Sigmoid colon (tissue), 7 donors: ENCODE results near the gene GTSE1. TPM values are rescaled to one million over a fixed set of nuclear protein-coding genes. Genes with fewer than 3 reads are reported as not detected.

Source experiments
- DNase-seq: peaks from one replicate; pipeline ENCODE4 v3.0.0-alpha.2; 2019
- H3K27ac ChIP-seq, 4 donors: fragments of 200-600 bp; sonication (generic); one replicate each; pipeline ENCODE4 v1.5.1; 2016 to 2019; ENCODE audit warnings: mild to moderate bottlenecking in 1 of 4
- H3K27me3 ChIP-seq, 3 donors: fragments of 200-600 bp; sonication (generic); one replicate each; pipeline ENCODE4 v1.5.1; 2019; ENCODE audit warnings: mild to moderate bottlenecking in 1 of 3
- H3K36me3 ChIP-seq, 4 donors: fragments of 200-600 bp; sonication (generic); one replicate each; pipeline ENCODE4 v1.5.1; 2016 to 2019
- H3K4me1 ChIP-seq, 4 donors: fragments of 200-600 bp; sonication (generic); one replicate each; pipeline ENCODE4 v1.5.1; 2017 to 2019
- H3K4me3 ChIP-seq, 4 donors: fragments of 200-600 bp; sonication (generic); one replicate each; pipeline ENCODE4 v1.5.1; 2017 to 2019; ENCODE audit warnings: mild to moderate bottlenecking in 2 of 4, moderate library complexity in 1 of 4
- H3K9me3 ChIP-seq, 4 donors: fragments of 200-600 bp in 3 of 4; sonication (generic) in 3 of 4; one replicate each; pipeline versions ENCODE4 v1.5.1 to v1.6.1; 2013 to 2019
- EP300 ChIP-seq, 4 donors: sonication (generic); formaldehyde crosslinking; IDR thresholded peaks; one replicate each; pipeline ENCODE4 v1.6.1; 2017; ENCODE audit warnings: antibody characterized with exemption in 4 of 4
- POLR2A ChIP-seq, 2 donors: fragments of 450-650 bp; IDR thresholded peaks; one replicate each; pipeline ENCODE4 v1.6.1; 2016; ENCODE audit warnings: antibody characterized with exemption in 2 of 2, mild to moderate bottlenecking in 2 of 2, moderate library complexity in 2 of 2
- POLR2AphosphoS5 ChIP-seq, 4 donors: sonication (generic); formaldehyde crosslinking; IDR thresholded peaks; one replicate each; pipeline ENCODE4 v1.6.1; 2017; ENCODE audit warnings: antibody characterized with exemption in 4 of 4
- WGBS, 2 donors: extraction: QIAGEN DNeasy Blood & Tissue Kit; methylation state at CpG; one replicate each; pipeline ENCODE4 v1.1.7; 2013; 5-methylcytosine and 5-hydroxymethylcytosine counted together
- intact Hi-C: fragments of 100-400 bp; cut with DNase I; formaldehyde crosslinking; loops from one replicate; pipeline ENCODE4 v1.15.1; 2023
- polyA plus RNA-seq, 3 donors: library from polyadenylated mRNA; stranded (reverse); fragments of 200-250 nt; gene quantifications; one replicate each; pipeline ENCODE4 v1.2.3, GENCODE V29; 2013
- total RNA-seq, 4 donors: library from RNA; depleted of rRNA; stranded (reverse); fragments of >200 nt; gene quantifications; one replicate each; pipeline ENCODE4 v1.1.0, GENCODE V29; 2016
- TF ChIP-seq, protein P1 (sequence below), 4 experiments: fragments of 450-650 bp in 3 of 4; fragments of 200-600 bp in 1 of 4; IDR thresholded peaks; one replicate each; pipeline ENCODE4 v1.5.1; 2016 to 2019; ENCODE audit warnings: antibody characterized with exemption in 4 of 4, mild to moderate bottlenecking in 3 of 4, moderate library complexity in 2 of 4
- donor health status: healthy with polysubstance abuse.
- donor health status: Bipolar disorder and iron deficiency.
- donor health status: healthy.

GTSE1 gene
- total and polyA plus RNA-seq, 7 donors = 0.27 to 14.3 (median 0.99) TPM; not detected in 1

GRCh38 chr22:46366801-46367706 is 70.4 kb downstream of the GTSE1 start:
- Histone ChIP-seq H3K36me3 (no peaks in the 10 kb centered on the region), H3K4me1 (no peaks in the 10 kb centered on the region), H3K27me3 (peaks cover 4 to 36% (median 12%) of the 10 kb centered on the region in 3 donors), H3K4me3 (no peak overlapping the region), H3K27ac (no peak overlapping the region), H3K9me3 (no peaks in the 10 kb centered on the region)
- TF ChIP-seq, protein P1, sequence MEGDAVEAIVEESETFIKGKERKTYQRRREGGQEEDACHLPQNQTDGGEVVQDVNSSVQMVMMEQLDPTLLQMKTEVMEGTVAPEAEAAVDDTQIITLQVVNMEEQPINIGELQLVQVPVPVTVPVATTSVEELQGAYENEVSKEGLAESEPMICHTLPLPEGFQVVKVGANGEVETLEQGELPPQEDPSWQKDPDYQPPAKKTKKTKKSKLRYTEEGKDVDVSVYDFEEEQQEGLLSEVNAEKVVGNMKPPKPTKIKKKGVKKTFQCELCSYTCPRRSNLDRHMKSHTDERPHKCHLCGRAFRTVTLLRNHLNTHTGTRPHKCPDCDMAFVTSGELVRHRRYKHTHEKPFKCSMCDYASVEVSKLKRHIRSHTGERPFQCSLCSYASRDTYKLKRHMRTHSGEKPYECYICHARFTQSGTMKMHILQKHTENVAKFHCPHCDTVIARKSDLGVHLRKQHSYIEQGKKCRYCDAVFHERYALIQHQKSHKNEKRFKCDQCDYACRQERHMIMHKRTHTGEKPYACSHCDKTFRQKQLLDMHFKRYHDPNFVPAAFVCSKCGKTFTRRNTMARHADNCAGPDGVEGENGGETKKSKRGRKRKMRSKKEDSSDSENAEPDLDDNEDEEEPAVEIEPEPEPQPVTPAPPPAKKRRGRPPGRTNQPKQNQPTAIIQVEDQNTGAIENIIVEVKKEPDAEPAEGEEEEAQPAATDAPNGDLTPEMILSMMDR (IDR thresholded peaks at IDR 0.05) = no peak
- WGBS, 2 donors = 67 to 77% methylated on average over 45 of the region's 45 CpGs
- no peak for DNase-seq
- intact Hi-C loops = loop anchor here (2.0 kb wide), 1 partner anchor 176 kb away; no protein-coding TSS in a partner anchor

DNA sequence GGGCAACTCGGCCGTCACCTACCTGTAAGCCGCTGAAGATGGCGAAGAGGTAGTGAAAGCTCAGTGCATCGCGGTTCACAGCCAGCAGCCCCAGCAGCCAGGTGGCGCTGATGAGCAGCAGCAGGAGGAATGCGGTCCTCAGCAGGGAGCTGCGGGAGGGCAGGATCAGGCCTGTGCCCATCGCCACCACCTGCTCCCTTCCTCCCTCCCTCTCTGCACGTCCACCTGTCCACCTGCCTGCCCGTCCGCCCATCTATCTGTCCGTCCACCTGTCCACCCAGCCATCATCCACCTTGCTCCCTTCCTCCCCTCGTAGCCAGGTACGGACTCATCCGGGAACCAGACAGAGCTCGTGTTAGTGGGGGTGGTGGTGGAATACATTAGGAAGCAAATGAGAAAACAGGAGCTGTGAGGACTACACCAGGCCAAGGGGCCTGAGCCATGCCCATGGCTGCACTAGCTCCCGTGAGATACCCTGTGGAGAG is 71.1 kb downstream of the GTSE1 start:
- H3K4me1 ChIP-seq = no peaks in the 10 kb centered on the region
- no peak overlapping the region for H3K27ac ChIP-seq
- 26 to 43% methylated on average over 19 of the region's 19 CpGs for WGBS, 2 donors
- no peaks in the 10 kb centered on the region for H3K9me3 ChIP-seq
- DNase-seq = no peak
- H3K4me3 ChIP-seq = no peak overlapping the region
- TF ChIP-seq EP300 (IDR thresholded peaks at IDR 0.05) = no peak
- TF ChIP-seq, protein P1 (IDR thresholded peaks at IDR 0.05) = peak; percentile 50 to 89 (median 78)
- no peaks in the 10 kb centered on the region for H3K36me3 ChIP-seq
- peaks cover 4 to 36% (median 12%) of the 10 kb centered on the region in 3 donors for H3K27me3 ChIP-seq
- intact Hi-C loops = loop anchor here (2.0 kb wide), 1 partner anchor 175 kb away; no protein-coding TSS in a partner anchor

DNA sequence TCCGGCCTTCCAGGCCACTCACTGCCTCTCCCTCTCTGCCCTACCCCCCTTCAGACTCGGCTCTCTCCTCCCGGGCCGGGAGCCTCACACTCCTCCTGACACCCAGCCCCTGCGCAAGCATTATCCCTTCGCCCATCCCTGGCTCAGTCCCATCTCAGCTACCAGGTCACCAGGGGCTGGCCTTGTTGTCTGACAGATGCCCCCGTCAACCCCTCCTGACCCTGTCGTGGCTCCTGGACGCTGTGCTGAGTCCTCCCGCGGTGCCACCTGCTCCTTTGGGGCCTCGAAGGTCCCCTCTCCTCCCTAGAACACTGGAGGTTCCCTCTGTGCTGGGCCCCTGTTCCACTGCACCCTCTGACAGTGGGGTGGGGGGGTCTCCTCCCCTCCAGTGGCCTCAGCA is 71.8 kb downstream of the GTSE1 start:
- no peak for DNase-seq
- H3K27me3 ChIP-seq = peaks cover 4 to 35% (median 15%) of the 10 kb centered on the region in 3 donors
- H3K9me3 ChIP-seq = no peaks in the 10 kb centered on the region
- H3K4me1 ChIP-seq = no peaks in the 10 kb centered on the region
- H3K4me3 ChIP-seq = no peak overlapping the region
- no peak overlapping the region for H3K27ac ChIP-seq
- 85 to 87% methylated on average over 12 of the region's 12 CpGs for WGBS, 2 donors
- TF ChIP-seq EP300 (IDR thresholded peaks at IDR 0.05) (no peak), POLR2A (IDR thresholded peaks at IDR 0.05) (no peak), POLR2AphosphoS5 (IDR thresholded peaks at IDR 0.05) (no peak)
- TF ChIP-seq, protein P1 (IDR thresholded peaks at IDR 0.05) = no peak
- no peaks in the 10 kb centered on the region for H3K36me3 ChIP-seq
- intact Hi-C loops = no loop called here

GRCh38 chr22:46368871-46369715 is 72.4 kb downstream of the GTSE1 start:
- 92 to 94% methylated on average over 31 of the region's 31 CpGs for WGBS, 2 donors
- no peak overlapping the region for H3K4me3 ChIP-seq
- no peak overlapping the region for H3K27ac ChIP-seq
- no peak for DNase-seq
- H3K9me3 ChIP-seq = no peaks in the 10 kb centered on the region
- H3K27me3 ChIP-seq = peaks cover 4 to 28% (median 15%) of the 10 kb centered on the region in 3 donors
- no peaks in the 10 kb centered on the region for H3K36me3 ChIP-seq
- TF ChIP-seq POLR2A (IDR thresholded peaks at IDR 0.05) = no peak
- intact Hi-C loops = no loop called here
- H3K4me1 ChIP-seq = no peaks in the 10 kb centered on the region
